Measurements from ENCODE around the gene DBNDD1. TPM values are rescaled to one million over a fixed set of nuclear protein-coding genes. Genes with fewer than 3 reads are reported as not detected.
A peak's percentile ranks its signal among the peaks of the same experiment; 100 is the strongest.

The DBNDD1 gene
- total RNA-seq, 6 experiments from 2014 or later, result 2.6 to 17.5 (median 7.6) TPM

GRCh38 chr16:90048347-90048722, 29.1 kb upstream of the DBNDD1 start:
- WGBS (ENCODE audit: insufficient coverage, low coverage, low lambda C conversion rate, missing lambda C conversion rate), result 52% methylated on average over 10 of the region's 12 CpGs
- intact Hi-C loops (cut with DNase I), result no loop called here
- ATAC-seq (no peak), DNase-seq (no peak)
- Histone ChIP-seq H3K4me1 (peaks cover 0 to 14% (median 0%) of the 10 kb centered on the region in 4 donors), H3K27ac (no peak overlapping the region), H3K4me3 (no peak overlapping the region), H3K9me3 (no peaks in the 10 kb centered on the region), H3K36me3 (peaks cover 0 to 5% (median 0%) of the 10 kb centered on the region in 4 donors), H3K27me3 (no peaks in the 10 kb centered on the region)
- TF ChIP-seq POLR2A (IDR thresholded peaks at IDR 0.05), result no peak

- Histone ChIP-seq H3K27ac (peak overlapping the region; percentile 66 to 94 (median 78)), H3K9me3 (no peaks in the 10 kb centered on the region), H3K4me1 (peaks cover 0 to 14% (median 0%) of the 10 kb centered on the region in 4 donors), H3K4me3 (peak overlapping the region; percentile 49 to 59 (median 56)), H3K27me3 (no peaks in the 10 kb centered on the region), H3K36me3 (peaks cover 0 to 10% (median under 1%) of the 10 kb centered on the region in 4 donors)
- intact Hi-C loops (cut with DNase I), result no loop called here
- ATAC-seq (peak; percentile 10 to 56 (median 50)), DNase-seq (no peak)
- WGBS (ENCODE audit: insufficient coverage, low coverage, low lambda C conversion rate, missing lambda C conversion rate), result 15% methylated on average over 34 of the region's 59 CpGs
- no peak for TF ChIP-seq POLR2A (IDR thresholded peaks at IDR 0.05)
- TF ChIP-seq, protein P1, sequence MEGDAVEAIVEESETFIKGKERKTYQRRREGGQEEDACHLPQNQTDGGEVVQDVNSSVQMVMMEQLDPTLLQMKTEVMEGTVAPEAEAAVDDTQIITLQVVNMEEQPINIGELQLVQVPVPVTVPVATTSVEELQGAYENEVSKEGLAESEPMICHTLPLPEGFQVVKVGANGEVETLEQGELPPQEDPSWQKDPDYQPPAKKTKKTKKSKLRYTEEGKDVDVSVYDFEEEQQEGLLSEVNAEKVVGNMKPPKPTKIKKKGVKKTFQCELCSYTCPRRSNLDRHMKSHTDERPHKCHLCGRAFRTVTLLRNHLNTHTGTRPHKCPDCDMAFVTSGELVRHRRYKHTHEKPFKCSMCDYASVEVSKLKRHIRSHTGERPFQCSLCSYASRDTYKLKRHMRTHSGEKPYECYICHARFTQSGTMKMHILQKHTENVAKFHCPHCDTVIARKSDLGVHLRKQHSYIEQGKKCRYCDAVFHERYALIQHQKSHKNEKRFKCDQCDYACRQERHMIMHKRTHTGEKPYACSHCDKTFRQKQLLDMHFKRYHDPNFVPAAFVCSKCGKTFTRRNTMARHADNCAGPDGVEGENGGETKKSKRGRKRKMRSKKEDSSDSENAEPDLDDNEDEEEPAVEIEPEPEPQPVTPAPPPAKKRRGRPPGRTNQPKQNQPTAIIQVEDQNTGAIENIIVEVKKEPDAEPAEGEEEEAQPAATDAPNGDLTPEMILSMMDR (IDR thresholded peaks at IDR 0.05), result no peak
Measured at GRCh38 chr16:90047714-90048346, 28.6 kb upstream of the DBNDD1 start.

DNA sequence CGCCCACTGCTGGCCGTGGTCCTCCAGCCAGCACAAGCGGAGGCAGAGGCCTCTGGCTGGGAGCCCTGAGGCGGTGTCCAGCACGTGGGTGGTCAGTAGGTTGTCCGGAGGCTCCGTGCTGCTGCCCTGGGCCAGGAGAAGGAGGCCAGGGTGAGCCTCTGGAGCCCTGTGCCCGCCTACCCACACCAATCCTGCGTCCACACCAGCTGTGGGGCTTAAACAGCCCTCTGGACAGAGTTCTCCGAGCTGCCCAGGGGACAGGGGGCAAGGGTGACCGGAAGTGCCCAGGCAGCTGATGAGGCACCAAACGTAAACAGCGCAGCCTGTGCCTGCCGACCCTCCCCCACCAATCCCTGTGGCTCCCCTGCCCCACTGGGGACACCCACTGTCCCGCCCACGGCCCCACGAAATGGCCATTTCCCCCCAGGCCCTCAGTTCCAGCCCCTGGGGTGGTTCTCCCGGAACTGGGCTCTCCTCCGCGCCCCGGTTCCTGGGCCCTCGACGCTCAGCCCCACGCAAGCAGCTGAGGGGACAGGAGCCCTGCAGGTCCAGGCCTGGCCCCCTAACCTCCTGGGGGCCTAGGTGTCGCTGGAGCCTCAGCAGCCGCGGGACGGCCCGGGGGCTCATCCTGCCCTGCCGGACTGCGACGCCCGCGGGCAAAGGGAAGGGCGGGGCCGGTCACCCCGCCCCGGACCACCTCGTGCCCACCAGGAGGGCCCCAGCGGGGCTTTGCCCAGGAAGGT, 27.9 kb upstream of the DBNDD1 start:
- DNase-seq (peak; percentile 91 to 92 (median 92)), ATAC-seq (peak; percentile 80 to 89 (median 88))
- H3K4me3 ChIP-seq, result peak overlapping the region; percentile 49 to 59 (median 56)
- H3K36me3 ChIP-seq, result peaks cover 0 to 11% (median 3%) of the 10 kb centered on the region in 4 donors
- intact Hi-C loops (cut with DNase I), result no loop called here
- no peaks in the 10 kb centered on the region for H3K27me3 ChIP-seq
- 0% methylated on average over 4 of the region's 40 CpGs for WGBS (ENCODE audit: insufficient coverage, low coverage, low lambda C conversion rate, missing lambda C conversion rate)
- no peaks in the 10 kb centered on the region for H3K9me3 ChIP-seq
- TF ChIP-seq, protein P1 (IDR thresholded peaks at IDR 0.05), result no peak
- peak; percentile 71 for TF ChIP-seq POLR2A (IDR thresholded peaks at IDR 0.05)
- peak overlapping the region; percentile 66 to 94 (median 78) for H3K27ac ChIP-seq
- peaks cover 0 to 14% (median 0%) of the 10 kb centered on the region in 4 donors for H3K4me1 ChIP-seq

DNA sequence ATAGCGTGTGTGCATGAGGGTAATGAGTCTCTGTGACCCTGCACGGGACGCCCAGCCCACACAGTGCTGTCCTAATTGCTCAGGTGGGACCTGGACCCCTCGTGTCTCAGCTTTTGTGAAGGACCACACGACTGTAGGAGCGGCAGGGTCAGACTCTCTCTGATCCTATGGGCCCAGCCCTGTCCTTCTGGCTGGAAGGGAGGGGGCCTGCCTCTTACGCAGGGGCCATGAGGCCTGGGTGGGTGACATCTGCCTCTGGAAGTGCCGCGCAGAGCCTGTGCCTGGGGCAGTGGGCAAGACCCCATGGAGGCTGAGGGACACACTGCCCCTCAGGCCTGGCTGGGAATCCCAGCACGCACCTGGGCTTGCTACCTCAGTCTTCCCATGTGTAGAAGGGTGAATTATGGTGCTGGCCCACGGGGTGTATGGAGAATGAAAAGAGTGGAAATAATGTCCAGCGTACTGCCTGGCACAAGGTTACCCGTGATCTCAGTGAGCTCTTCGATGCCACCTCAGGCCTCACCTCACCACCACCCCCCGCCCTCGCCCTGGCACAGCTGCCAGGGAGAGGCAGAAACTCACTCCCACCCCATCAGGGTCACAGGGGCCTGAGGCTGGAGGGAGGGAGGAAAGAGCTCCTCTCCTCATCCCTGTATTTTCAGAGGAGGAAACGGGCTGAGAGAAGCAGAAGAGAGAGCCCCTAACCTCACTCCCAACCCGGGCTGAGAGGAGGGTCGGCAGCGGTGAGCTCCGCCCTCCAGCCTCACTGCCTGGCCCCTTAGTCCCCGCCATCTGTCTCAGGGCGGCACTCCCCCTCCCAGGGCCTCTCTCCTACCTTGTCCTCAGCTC, 27.1 kb upstream of the DBNDD1 start:
- H3K36me3 ChIP-seq, result peaks cover 0 to 15% (median 3%) of the 10 kb centered on the region in 4 donors
- H3K4me3 ChIP-seq, result peak overlapping the region; percentile 49 to 59 (median 56)
- WGBS (ENCODE audit: insufficient coverage, low coverage, low lambda C conversion rate, missing lambda C conversion rate), result 45% methylated on average over 6 of the region's 23 CpGs
- H3K27ac ChIP-seq, result peak overlapping the region; percentile 66 to 94 (median 78)
- no peaks in the 10 kb centered on the region for H3K27me3 ChIP-seq
- ATAC-seq, result peak in 2 of 4 donors; percentile 0 to 20
- peaks cover 0 to 14% (median 0%) of the 10 kb centered on the region in 4 donors for H3K4me1 ChIP-seq
- no peaks in the 10 kb centered on the region for H3K9me3 ChIP-seq
- intact Hi-C loops (cut with DNase I), result no loop called here
- TF ChIP-seq POLR2A (IDR thresholded peaks at IDR 0.05), result no peak
- TF ChIP-seq, protein P1 (IDR thresholded peaks at IDR 0.05), result no peak
- no peak for DNase-seq
